GM23338 (cell line): ENCODE data around the gene LUC7L. TPM values are rescaled to one million over a fixed set of nuclear protein-coding genes. Genes with fewer than 3 reads are reported as not detected.

Experiments
- ATAC-seq: fragments of 200-7000 bp; cut with Tn5 transposase; 3 replicates; pipeline ENCODE4 v1.9.1; 2020
- DNase-seq: peaks from one replicate; pipeline ENCODE4 v3.0.0-alpha.2; 2015; ENCODE audit warnings: low spot score
- H2AFZ ChIP-seq: fragments of 200-600 bp; sonication (generic); 2 replicates; pipeline ENCODE4 v1.8.0; 2016; ENCODE audit warnings: antibody characterized with exemption, mild to moderate bottlenecking, moderate library complexity
- H3F3A ChIP-seq: fragments of 200-600 bp; sonication (generic); replicated peaks from 2 replicates; pipeline ENCODE4 v1.8.0; 2017; ENCODE audit warnings: antibody characterized with exemption, mixed run types, low read depth
- H3K27ac ChIP-seq: fragments of 200-600 bp; sonication (generic); 2 replicates; pipeline ENCODE4 v1.6.1; 2016; ENCODE audit warnings: low read depth
- H3K27me3 ChIP-seq: fragments of 200-600 bp; sonication (generic); 2 replicates; pipeline ENCODE4 v1.8.0; 2016; ENCODE audit warnings: mild to moderate bottlenecking, mixed run types, moderate library complexity; ENCODE audit not compliant: insufficient read depth
- H3K36me3 ChIP-seq: fragments of 200-600 bp; sonication (generic); 2 replicates; pipeline ENCODE4 v1.8.0; 2016; ENCODE audit warnings: mild to moderate bottlenecking; ENCODE audit not compliant: insufficient read depth
- H3K4me1 ChIP-seq: fragments of 200-600 bp; sonication (generic); 2 replicates; pipeline ENCODE4 v1.8.0; 2016; ENCODE audit warnings: mild to moderate bottlenecking, moderate library complexity; ENCODE audit not compliant: insufficient read depth
- H3K4me2 ChIP-seq: fragments of 200-600 bp; sonication (generic); 2 replicates; pipeline ENCODE4 v1.7.1; 2017; ENCODE audit warnings: mixed run types
- H3K4me3 ChIP-seq: fragments of 200-600 bp; sonication (generic); 2 replicates; pipeline ENCODE4 v1.6.1; 2016; ENCODE audit warnings: mixed run types
- H3K79me2 ChIP-seq: fragments of 200-600 bp; sonication (generic); replicated peaks from 2 replicates; pipeline ENCODE4 v1.8.0; 2017; ENCODE audit warnings: mild to moderate bottlenecking; ENCODE audit not compliant: insufficient read depth
- H3K9me2 ChIP-seq: fragments of 200-600 bp; sonication (generic); 2 replicates; pipeline ENCODE4 v1.8.0; 2017; ENCODE audit not compliant: insufficient read depth
- H4K20me1 ChIP-seq: fragments of 200-600 bp; sonication (generic); replicated peaks from 2 replicates; pipeline ENCODE4 v1.8.0; 2017; ENCODE audit warnings: mild to moderate bottlenecking; ENCODE audit not compliant: insufficient read depth
- H3K27ac Mint-ChIP-seq: 2 replicates; pipeline ENCODE4 v1.8.0; 2020; ENCODE audit warnings: inconsistent platforms, mild to moderate bottlenecking, moderate library complexity, mixed read lengths
- H3K27me3 Mint-ChIP-seq: 3 replicates; pipeline ENCODE4 v1.8.0; 2022; ENCODE audit warnings: low read depth, mild to moderate bottlenecking, moderate library complexity, mixed read lengths, inconsistent platforms; ENCODE audit not compliant: insufficient read depth, poor library complexity
- H3K36me3 Mint-ChIP-seq: 3 replicates; pipeline ENCODE4 v1.8.0; 2021; ENCODE audit warnings: low read depth, mild to moderate bottlenecking, inconsistent platforms, moderate library complexity, mixed read lengths
- H3K4me1 Mint-ChIP-seq: 3 replicates; pipeline ENCODE4 v1.8.0; 2020; ENCODE audit warnings: mild to moderate bottlenecking, inconsistent platforms, mixed read lengths
- H3K4me3 Mint-ChIP-seq: 3 replicates; pipeline ENCODE4 v1.8.0; 2021; ENCODE audit warnings: moderate library complexity, mild to moderate bottlenecking, inconsistent platforms, mixed read lengths
- H3K9me3 Mint-ChIP-seq: 3 replicates; pipeline ENCODE4 v1.8.0; 2020; ENCODE audit warnings: moderate library complexity, mild to moderate bottlenecking, inconsistent platforms, mixed read lengths
- CTCF ChIP-seq, 2 experiments: fragments of 200-600 bp in 1 of 2; sonication (generic) in 1 of 2; conservative IDR thresholded peaks; 2 replicates each; pipeline versions ENCODE4 v1.5.1 to v1.6.1; 2016 to 2017; ENCODE audit warnings: antibody characterized with exemption in 2 of 2, low read depth in 2 of 2, mild to moderate bottlenecking in 2 of 2, moderate library complexity in 1 of 2
- EZH2 ChIP-seq: fragments of 200-600 bp; sonication (generic); IDR thresholded peaks from one replicate; pipeline ENCODE4 v1.8.0; 2017; ENCODE audit warnings: antibody characterized with exemption, mild to moderate bottlenecking, low read depth; ENCODE audit not compliant: unreplicated experiment
- EZH2phosphoT487 ChIP-seq: fragments of 200-600 bp; sonication (generic); IDR thresholded peaks from one replicate; pipeline ENCODE4 v1.8.1; 2018; ENCODE audit warnings: antibody characterized with exemption; ENCODE audit not compliant: unreplicated experiment
- JUNB ChIP-seq: IDR thresholded peaks from one replicate; pipeline ENCODE4 v1.6.1; 2016; ENCODE audit warnings: antibody characterized with exemption; ENCODE audit not compliant: unreplicated experiment
- POLR2AphosphoS5 ChIP-seq: IDR thresholded peaks from 2 replicates; pipeline ENCODE4 v1.6.1; 2016; ENCODE audit warnings: antibody characterized with exemption, low read depth
- STAT1 ChIP-seq: IDR thresholded peaks from one replicate; pipeline ENCODE4 v1.6.1; 2016; ENCODE audit warnings: antibody characterized with exemption; ENCODE audit not compliant: unreplicated experiment
- ZNF331 ChIP-seq: fragments of 250-450 bp; sonication (Bioruptor Pico); IDR thresholded peaks from 2 replicates; pipeline ENCODE4 v1.5.0; 2020; ENCODE audit warnings: low read depth, mild to moderate bottlenecking, moderate library complexity
- polyA plus RNA-seq: library from polyadenylated mRNA; unstranded; fragments of >200 nt; fragmentation: Nextera tagmentation; extraction: Ambion mirVana; gene quantifications from 2 replicates; pipeline ENCODE4 v1.2.1, GENCODE V29; 2016
- total RNA-seq: library from RNA; depleted of rRNA; stranded (reverse); fragments of >200 nt; shearing (Covaris generic); gene quantifications from 2 replicates; pipeline ENCODE4 v1.2.3, GENCODE V29; 2014
- TF ChIP-seq, protein P1 (sequence below): fragments of 250-450 bp; sonication (Bioruptor Pico); IDR thresholded peaks from 2 replicates; pipeline ENCODE4 v1.5.0; 2020; ENCODE audit warnings: mild to moderate bottlenecking, moderate library complexity

LUC7L gene
- total and polyA plus RNA-seq, 2 experiments from 2014 or later, result 114 to 151 TPM

GRCh38 chr16:265711-266110 is 36.5 kb upstream of the LUC7L start (continued):
- TF ChIP-seq, protein P1, sequence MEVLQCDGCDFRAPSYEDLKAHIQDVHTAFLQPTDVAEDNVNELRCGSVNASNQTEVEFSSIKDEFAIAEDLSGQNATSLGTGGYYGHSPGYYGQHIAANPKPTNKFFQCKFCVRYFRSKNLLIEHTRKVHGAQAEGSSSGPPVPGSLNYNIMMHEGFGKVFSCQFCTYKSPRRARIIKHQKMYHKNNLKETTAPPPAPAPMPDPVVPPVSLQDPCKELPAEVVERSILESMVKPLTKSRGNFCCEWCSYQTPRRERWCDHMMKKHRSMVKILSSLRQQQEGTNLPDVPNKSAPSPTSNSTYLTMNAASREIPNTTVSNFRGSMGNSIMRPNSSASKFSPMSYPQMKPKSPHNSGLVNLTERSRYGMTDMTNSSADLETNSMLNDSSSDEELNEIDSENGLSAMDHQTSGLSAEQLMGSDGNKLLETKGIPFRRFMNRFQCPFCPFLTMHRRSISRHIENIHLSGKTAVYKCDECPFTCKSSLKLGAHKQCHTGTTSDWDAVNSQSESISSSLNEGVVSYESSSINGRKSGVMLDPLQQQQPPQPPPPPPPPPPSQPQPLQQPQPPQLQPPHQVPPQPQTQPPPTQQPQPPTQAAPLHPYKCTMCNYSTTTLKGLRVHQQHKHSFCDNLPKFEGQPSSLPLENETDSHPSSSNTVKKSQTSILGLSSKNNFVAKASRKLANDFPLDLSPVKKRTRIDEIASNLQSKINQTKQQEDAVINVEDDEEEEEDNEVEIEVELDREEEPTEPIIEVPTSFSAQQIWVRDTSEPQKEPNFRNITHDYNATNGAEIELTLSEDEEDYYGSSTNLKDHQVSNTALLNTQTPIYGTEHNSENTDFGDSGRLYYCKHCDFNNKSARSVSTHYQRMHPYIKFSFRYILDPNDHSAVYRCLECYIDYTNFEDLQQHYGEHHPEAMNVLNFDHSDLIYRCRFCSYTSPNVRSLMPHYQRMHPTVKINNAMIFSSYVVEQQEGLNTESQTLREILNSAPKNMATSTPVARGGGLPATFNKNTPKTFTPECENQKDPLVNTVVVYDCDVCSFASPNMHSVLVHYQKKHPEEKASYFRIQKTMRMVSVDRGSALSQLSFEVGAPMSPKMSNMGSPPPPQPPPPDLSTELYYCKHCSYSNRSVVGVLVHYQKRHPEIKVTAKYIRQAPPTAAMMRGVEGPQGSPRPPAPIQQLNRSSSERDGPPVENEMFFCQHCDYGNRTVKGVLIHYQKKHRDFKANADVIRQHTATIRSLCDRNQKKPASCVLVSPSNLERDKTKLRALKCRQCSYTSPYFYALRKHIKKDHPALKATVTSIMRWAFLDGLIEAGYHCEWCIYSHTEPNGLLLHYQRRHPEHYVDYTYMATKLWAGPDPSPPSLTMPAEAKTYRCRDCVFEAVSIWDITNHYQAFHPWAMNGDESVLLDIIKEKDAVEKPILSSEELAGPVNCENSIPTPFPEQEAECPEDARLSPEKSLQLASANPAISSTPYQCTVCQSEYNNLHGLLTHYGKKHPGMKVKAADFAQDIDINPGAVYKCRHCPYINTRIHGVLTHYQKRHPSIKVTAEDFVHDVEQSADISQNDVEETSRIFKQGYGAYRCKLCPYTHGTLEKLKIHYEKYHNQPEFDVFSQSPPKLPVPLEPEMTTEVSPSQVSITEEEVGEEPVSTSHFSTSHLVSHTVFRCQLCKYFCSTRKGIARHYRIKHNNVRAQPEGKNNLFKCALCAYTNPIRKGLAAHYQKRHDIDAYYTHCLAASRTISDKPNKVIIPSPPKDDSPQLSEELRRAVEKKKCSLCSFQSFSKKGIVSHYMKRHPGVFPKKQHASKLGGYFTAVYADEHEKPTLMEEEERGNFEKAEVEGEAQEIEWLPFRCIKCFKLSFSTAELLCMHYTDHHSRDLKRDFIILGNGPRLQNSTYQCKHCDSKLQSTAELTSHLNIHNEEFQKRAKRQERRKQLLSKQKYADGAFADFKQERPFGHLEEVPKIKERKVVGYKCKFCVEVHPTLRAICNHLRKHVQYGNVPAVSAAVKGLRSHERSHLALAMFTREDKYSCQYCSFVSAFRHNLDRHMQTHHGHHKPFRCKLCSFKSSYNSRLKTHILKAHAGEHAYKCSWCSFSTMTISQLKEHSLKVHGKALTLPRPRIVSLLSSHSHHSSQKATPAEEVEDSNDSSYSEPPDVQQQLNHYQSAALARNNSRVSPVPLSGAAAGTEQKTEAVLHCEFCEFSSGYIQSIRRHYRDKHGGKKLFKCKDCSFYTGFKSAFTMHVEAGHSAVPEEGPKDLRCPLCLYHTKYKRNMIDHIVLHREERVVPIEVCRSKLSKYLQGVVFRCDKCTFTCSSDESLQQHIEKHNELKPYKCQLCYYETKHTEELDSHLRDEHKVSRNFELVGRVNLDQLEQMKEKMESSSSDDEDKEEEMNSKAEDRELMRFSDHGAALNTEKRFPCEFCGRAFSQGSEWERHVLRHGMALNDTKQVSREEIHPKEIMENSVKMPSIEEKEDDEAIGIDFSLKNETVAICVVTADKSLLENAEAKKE (CRISPR knock-in tag), result no peak

GRCh38 chr16:265002-265529 is 35.8 kb upstream of the LUC7L start:
- H3K4me2 ChIP-seq, result no peak overlapping the region
- H2AFZ ChIP-seq, result no peak overlapping the region
- H3K4me3 ChIP-seq, result no peak overlapping the region
- Mint-ChIP-seq H3K9me3 (no peaks in the 10 kb centered on the region; the same call in 2 of the 3 replicates), H3K36me3 (peaks cover 18% of the 10 kb centered on the region; the same call in 2 of the 3 replicates), H3K4me1 (no peaks in the 10 kb centered on the region), H3K27ac (no peak overlapping the region), H3K4me3 (no peak overlapping the region), H3K27me3 (peaks cover 10% of the 10 kb centered on the region)
- no peaks in the 10 kb centered on the region for H3K36me3 ChIP-seq
- no peaks in the 10 kb centered on the region for H4K20me1 ChIP-seq
- H3F3A ChIP-seq, result 0 out of 2 replicates have a peak, but pooled peaks cover 3% of the 10 kb centered on the region
- no peak for DNase-seq
- ATAC-seq, result no peak
- H3K27ac ChIP-seq, result no peak overlapping the region
- no peaks in the 10 kb centered on the region for H3K79me2 ChIP-seq
- no peaks in the 10 kb centered on the region for H3K4me1 ChIP-seq
- no peaks in the 10 kb centered on the region for H3K27me3 ChIP-seq
- TF ChIP-seq JUNB, result no peak
- H3K9me2 ChIP-seq, result no peaks in the 10 kb centered on the region

DNA sequence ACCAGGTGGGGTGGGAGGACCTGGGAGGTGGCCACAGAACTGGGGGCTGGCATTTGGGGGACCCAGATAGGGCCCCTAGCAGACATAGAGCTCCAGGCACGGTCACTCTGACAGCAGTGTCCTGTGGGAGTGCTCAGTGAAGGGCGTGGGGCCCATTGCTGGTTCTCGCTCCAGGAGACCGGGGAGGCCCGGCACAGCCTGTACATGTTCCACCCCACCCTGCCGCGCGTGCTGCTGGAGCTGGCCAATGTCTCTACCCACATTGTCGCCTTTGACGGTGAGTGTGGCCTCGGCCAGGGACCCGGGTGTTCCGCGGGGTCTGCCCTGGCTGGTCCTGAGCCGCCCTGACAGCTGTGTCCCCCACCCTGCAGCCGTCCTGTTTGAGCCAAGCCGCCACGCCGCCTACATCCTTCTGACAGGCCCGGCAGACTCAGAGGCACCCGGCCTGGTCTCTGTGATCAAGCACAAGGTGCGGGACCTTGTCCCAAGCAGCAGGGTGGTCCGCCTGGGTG is 35.2 kb upstream of the LUC7L start:
- Histone ChIP-seq H3K4me3 (no peak overlapping the region), H3F3A (0 out of 2 replicates have a peak, but pooled peaks cover 3% of the 10 kb centered on the region), H3K4me1 (no peaks in the 10 kb centered on the region), H3K27ac (no peak overlapping the region), H2AFZ (no peak overlapping the region), H3K79me2 (no peaks in the 10 kb centered on the region), H3K4me2 (no peak overlapping the region), H4K20me1 (no peaks in the 10 kb centered on the region), H3K27me3 (no peaks in the 10 kb centered on the region), H3K36me3 (no peaks in the 10 kb centered on the region), H3K9me2 (no peaks in the 10 kb centered on the region)
- DNase-seq (no peak), ATAC-seq (no peak)
- peaks cover 10% of the 10 kb centered on the region for H3K27me3 Mint-ChIP-seq
- no peak overlapping the region for H3K27ac Mint-ChIP-seq
- H3K4me1 Mint-ChIP-seq, result no peaks in the 10 kb centered on the region
- H3K9me3 Mint-ChIP-seq, result no peaks in the 10 kb centered on the region; the same call in 2 of the 3 replicates
- peaks cover 18% of the 10 kb centered on the region; the same call in 2 of the 3 replicates for H3K36me3 Mint-ChIP-seq
- H3K4me3 Mint-ChIP-seq, result no peak overlapping the region
- TF ChIP-seq EZH2phosphoT487 (no peak), JUNB (no peak), CTCF (conservative IDR thresholded peaks at IDR 0.05; ENCODE audit: low read depth in 2 of 2) (no peak), ZNF331 (CRISPR knock-in tag) (no peak), POLR2AphosphoS5 (no peak), STAT1 (no peak), EZH2 (no peak)
